Breast epithelium (tissue), 3 donors: ENCODE data around the gene SUPT6H.

Experiments used
- CTCF ChIP-seq, 3 donors: fragments of 450-650 bp; IDR thresholded peaks; one replicate each; pipeline ENCODE4 v1.5.1; 2016 to 2017; ENCODE audit warnings: antibody characterized with exemption in 3 of 3, mild to moderate bottlenecking in 3 of 3, moderate library complexity in 3 of 3
- POLR2AphosphoS5 ChIP-seq, 3 donors: sonication (generic); formaldehyde crosslinking; IDR thresholded peaks; one replicate each; pipeline ENCODE4 v1.6.1; 2017; ENCODE audit warnings: antibody characterized with exemption in 3 of 3

- TF ChIP-seq CTCF (IDR thresholded peaks at IDR 0.05) (no peak), POLR2AphosphoS5 (IDR thresholded peaks at IDR 0.05) (no peak)
These were observed 73.3 kb downstream of the SUPT6H start for GRCh38 chr17:28735242-28735722.
